ENCODE results near the gene LAYN. TPM values are rescaled to one million over a fixed set of nuclear protein-coding genes. Genes with fewer than 3 reads are reported as not detected.
A peak's percentile ranks its signal among the peaks of the same experiment; 100 is the strongest.

LAYN gene
- total RNA-seq, 1 experiment from 2014 or later, result not detected

DNA sequence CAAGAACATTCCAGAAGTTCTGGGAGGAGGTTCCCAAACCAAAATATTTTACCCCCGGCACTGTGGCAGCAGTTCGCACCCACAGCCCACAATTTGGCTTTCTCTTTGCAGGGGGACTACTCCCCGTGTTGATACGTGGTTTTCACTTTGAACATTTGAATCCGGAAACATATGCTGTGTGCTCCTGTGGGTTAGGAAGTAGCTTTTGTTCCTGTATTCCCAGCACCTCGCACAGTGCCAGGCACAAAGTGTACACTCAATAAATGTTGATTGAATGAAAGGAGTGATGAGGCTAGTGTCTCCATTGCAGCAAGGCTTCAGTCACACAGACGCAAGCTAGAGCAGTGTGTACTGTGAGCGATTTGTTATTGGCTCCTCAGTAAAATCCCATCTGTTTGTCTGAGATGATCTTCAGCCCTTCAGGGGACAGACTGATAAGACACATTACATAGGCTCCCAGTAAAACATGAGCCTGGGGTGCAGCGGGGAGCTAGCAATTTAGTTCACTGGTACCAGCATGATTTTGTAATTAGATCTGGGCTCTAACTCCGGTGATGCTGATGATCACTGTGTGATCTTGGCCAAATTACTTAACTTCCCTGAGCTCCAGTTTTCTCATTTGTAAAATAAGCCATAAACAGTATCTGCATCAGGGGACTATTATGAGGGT lies 2.2 kb downstream of the LAYN start:
- H3K27me3 ChIP-seq (ENCODE audit: low read length), result peaks cover 5% of the 10 kb centered on the region; the same call in 1 of the 2 replicates
- H3K4me2 ChIP-seq (ENCODE audit: low read depth, low read length, poor library complexity, severe bottlenecking), result no peak overlapping the region
- no peak overlapping the region for H3K27ac ChIP-seq (ENCODE audit: low read length)
- no peak overlapping the region for H3K9ac ChIP-seq (ENCODE audit: low read length)
- H3K9me3 ChIP-seq (ENCODE audit: low read length), result 0 out of 2 replicates have a peak, but pooled peaks cover 2% of the 10 kb centered on the region
- no peaks in the 10 kb centered on the region for H3K9me2 ChIP-seq (replicated peaks; ENCODE audit: insufficient read depth, low read length)
- no peaks in the 10 kb centered on the region for H3K79me2 ChIP-seq (ENCODE audit: low read length)
- no peaks in the 10 kb centered on the region for H4K20me1 ChIP-seq (ENCODE audit: insufficient read depth, low read depth, low read length)
- no peaks in the 10 kb centered on the region for H3K36me3 ChIP-seq (ENCODE audit: insufficient read depth, low read length)
- no peak overlapping the region for H2AFZ ChIP-seq (ENCODE audit: low read length)
- no peaks in the 10 kb centered on the region for H3K4me1 ChIP-seq (ENCODE audit: low read length)
- no peak for DNase-seq
- H3K4me3 ChIP-seq (ENCODE audit: low read length), result no peak overlapping the region

DNA sequence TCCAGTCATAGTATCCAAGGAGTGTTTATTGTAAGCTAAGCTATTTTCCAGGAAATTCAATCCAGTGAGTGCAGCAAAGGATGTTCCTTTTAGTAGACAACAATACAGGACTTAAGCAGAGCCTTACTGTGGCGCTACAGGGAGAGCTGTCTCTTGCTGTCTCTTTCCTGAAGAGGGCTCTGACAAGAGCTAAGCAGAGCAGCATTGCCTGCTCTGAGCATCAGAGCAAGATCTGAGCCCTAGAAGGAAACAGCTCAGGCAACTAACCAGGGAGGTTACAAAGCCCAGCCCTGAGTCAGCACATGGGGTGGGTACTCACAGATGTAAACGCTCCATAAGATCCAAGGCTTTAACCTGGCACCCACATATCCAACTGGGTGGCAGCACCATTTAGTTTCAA lies 8.0 kb downstream of the LAYN start:
- no peaks in the 10 kb centered on the region for H3K9me3 ChIP-seq (ENCODE audit: low read length)
- DNase-seq, result no peak
- peaks cover 11% of the 10 kb centered on the region for H3K4me1 ChIP-seq (ENCODE audit: low read length)
- no peak overlapping the region for H3K27ac ChIP-seq (ENCODE audit: low read length)
- peaks cover 5% of the 10 kb centered on the region; the same call in 1 of the 2 replicates for H3K27me3 ChIP-seq (ENCODE audit: low read length)
- no peaks in the 10 kb centered on the region for H3K36me3 ChIP-seq (ENCODE audit: insufficient read depth, low read length)
- no peak overlapping the region for H3K4me2 ChIP-seq (ENCODE audit: low read depth, low read length, poor library complexity, severe bottlenecking)
- no peak overlapping the region for H3K4me3 ChIP-seq (ENCODE audit: low read length)
- H4K20me1 ChIP-seq (ENCODE audit: insufficient read depth, low read depth, low read length), result no peaks in the 10 kb centered on the region
- H2AFZ ChIP-seq (ENCODE audit: low read length), result no peak overlapping the region
- no peak overlapping the region for H3K9ac ChIP-seq (ENCODE audit: low read length)
- no peaks in the 10 kb centered on the region for H3K79me2 ChIP-seq (ENCODE audit: low read length)
- no peaks in the 10 kb centered on the region for H3K9me2 ChIP-seq (replicated peaks; ENCODE audit: insufficient read depth, low read length)

DNA sequence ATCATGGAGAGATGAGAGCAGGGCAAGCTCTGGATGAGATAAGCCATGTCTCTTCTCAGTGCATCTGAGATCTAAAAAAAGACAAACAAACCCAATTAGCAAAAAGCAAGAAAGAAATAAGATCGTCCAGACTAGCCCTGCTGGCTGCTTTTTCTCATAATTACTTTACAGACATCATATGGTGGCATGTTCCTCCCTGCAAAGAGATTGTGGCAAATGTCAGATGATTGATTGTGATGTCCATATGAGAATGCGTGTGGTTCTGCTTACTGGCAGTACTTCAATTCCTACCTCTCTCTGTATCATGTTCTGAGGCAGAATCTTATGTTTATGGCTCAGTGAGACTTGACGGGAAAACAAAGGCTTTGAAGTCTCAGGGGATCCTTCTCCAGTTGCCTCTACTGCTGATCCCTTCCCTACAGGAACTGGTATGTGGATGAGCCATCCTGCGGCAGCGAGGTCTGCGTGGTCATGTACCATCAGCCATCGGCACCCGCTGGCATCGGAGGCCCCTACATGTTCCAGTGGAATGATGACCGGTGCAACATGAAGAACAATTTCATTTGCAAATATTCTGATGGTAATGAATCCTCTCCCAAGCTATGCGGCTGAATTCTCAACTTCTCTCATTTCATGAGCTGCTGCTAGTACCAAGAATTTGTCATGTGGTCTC lies 8.8 kb downstream of the LAYN start:
- DNase-seq, result no peak
- H3K27me3 ChIP-seq (ENCODE audit: low read length), result peaks cover 5% of the 10 kb centered on the region; the same call in 1 of the 2 replicates
- no peaks in the 10 kb centered on the region for H3K79me2 ChIP-seq (ENCODE audit: low read length)
- no peaks in the 10 kb centered on the region for H3K9me3 ChIP-seq (ENCODE audit: low read length)
- H3K36me3 ChIP-seq (ENCODE audit: insufficient read depth, low read length), result no peaks in the 10 kb centered on the region
- no peak overlapping the region for H3K27ac ChIP-seq (ENCODE audit: low read length)
- peaks cover 11% of the 10 kb centered on the region for H3K4me1 ChIP-seq (ENCODE audit: low read length)
- H3K9ac ChIP-seq (ENCODE audit: low read length), result no peak overlapping the region
- H4K20me1 ChIP-seq (ENCODE audit: insufficient read depth, low read depth, low read length), result no peaks in the 10 kb centered on the region
- no peaks in the 10 kb centered on the region for H3K9me2 ChIP-seq (replicated peaks; ENCODE audit: insufficient read depth, low read length)
- H3K4me3 ChIP-seq (ENCODE audit: low read length), result no peak overlapping the region
- no peak overlapping the region for H3K4me2 ChIP-seq (ENCODE audit: low read depth, low read length, poor library complexity, severe bottlenecking)
- H2AFZ ChIP-seq (ENCODE audit: low read length), result no peak overlapping the region

DNA sequence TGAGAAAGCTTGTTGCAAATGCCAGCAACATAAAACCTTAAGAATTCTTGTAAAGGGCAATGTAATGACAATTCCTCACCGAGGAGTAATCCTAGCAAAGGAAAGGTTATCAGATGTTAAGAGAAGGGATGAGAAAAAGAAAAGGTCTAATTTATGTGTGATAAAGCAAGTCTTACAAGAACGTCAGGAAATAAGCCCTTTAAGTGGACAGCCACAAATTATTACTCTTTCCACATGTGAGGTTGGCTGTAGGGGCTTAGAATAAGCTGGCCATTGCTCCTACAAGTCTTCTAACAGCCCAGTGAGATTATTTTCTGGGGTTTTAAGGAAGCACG lies 9.3 kb downstream of the LAYN start:
- no peak overlapping the region for H3K9ac ChIP-seq (ENCODE audit: low read length)
- H3K4me1 ChIP-seq (ENCODE audit: low read length), result peaks cover 11% of the 10 kb centered on the region
- H3K36me3 ChIP-seq (ENCODE audit: insufficient read depth, low read length), result no peaks in the 10 kb centered on the region
- peaks cover 5% of the 10 kb centered on the region; the same call in 1 of the 2 replicates for H3K27me3 ChIP-seq (ENCODE audit: low read length)
- H2AFZ ChIP-seq (ENCODE audit: low read length), result no peak overlapping the region
- no peak overlapping the region for H3K27ac ChIP-seq (ENCODE audit: low read length)
- DNase-seq, result no peak
- H3K4me2 ChIP-seq (ENCODE audit: low read depth, low read length, poor library complexity, severe bottlenecking), result no peak overlapping the region
- no peaks in the 10 kb centered on the region for H3K9me3 ChIP-seq (ENCODE audit: low read length)
- H4K20me1 ChIP-seq (ENCODE audit: insufficient read depth, low read depth, low read length), result no peaks in the 10 kb centered on the region
- H3K9me2 ChIP-seq (replicated peaks; ENCODE audit: insufficient read depth, low read length), result no peaks in the 10 kb centered on the region
- H3K79me2 ChIP-seq (ENCODE audit: low read length), result no peaks in the 10 kb centered on the region
- no peak overlapping the region for H3K4me3 ChIP-seq (ENCODE audit: low read length)

DNA sequence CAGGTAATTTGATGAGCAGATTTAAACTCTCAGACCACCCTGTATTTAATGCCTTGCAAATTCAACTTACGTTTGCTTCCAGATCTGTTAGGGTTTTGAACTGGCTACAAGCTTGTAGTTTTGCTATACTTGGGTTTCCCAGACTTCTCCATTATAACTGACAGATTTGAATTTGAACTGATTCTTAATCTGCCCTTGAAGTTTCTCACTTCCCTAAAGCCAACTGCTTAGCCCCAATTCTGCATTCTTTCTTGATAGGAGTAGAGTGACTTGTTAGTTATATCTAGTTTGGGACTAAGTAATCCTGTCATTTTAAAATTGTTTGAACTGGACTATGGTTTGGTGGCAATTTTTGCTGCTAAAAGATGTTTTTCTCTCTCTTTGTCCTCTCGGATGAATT lies 9.7 kb downstream of the LAYN start:
- no peaks in the 10 kb centered on the region for H4K20me1 ChIP-seq (ENCODE audit: insufficient read depth, low read depth, low read length)
- DNase-seq, result peak; percentile 88
- peaks cover 5% of the 10 kb centered on the region; the same call in 1 of the 2 replicates for H3K27me3 ChIP-seq (ENCODE audit: low read length)
- no peak overlapping the region for H3K4me2 ChIP-seq (ENCODE audit: low read depth, low read length, poor library complexity, severe bottlenecking)
- H3K4me3 ChIP-seq (ENCODE audit: low read length), result no peak overlapping the region
- no peak overlapping the region for H3K9ac ChIP-seq (ENCODE audit: low read length)
- H3K9me3 ChIP-seq (ENCODE audit: low read length), result no peaks in the 10 kb centered on the region
- peaks cover 11% of the 10 kb centered on the region for H3K4me1 ChIP-seq (ENCODE audit: low read length)
- no peaks in the 10 kb centered on the region for H3K9me2 ChIP-seq (replicated peaks; ENCODE audit: insufficient read depth, low read length)
- no peak overlapping the region for H2AFZ ChIP-seq (ENCODE audit: low read length)
- no peaks in the 10 kb centered on the region for H3K36me3 ChIP-seq (ENCODE audit: insufficient read depth, low read length)
- no peaks in the 10 kb centered on the region for H3K79me2 ChIP-seq (ENCODE audit: low read length)
- no peak overlapping the region for H3K27ac ChIP-seq (ENCODE audit: low read length)

DNA sequence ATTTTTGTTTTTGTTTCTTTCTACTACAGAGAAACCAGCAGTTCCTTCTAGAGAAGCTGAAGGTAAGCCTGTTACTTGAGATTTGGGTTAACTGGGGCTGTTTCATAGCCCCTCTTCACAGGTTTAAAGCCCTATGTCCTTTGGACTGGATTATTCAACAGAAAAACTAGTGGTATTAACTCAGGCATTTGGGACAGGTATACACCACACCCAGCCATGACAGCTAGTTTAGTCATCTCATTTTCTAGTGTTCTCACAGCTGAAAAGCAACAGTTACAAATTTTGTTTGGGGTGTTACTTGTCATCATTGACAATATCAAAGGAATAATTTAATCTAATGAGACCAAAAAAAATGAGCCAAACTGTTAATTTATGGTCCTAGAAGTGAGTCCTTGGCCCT lies 14.0 kb downstream of the LAYN start:
- Histone ChIP-seq H2AFZ (ENCODE audit: low read length) (no peak overlapping the region), H3K27me3 (ENCODE audit: low read length) (peaks cover 16% of the 10 kb centered on the region; the same call in 1 of the 2 replicates), H3K4me3 (ENCODE audit: low read length) (no peak overlapping the region), H3K36me3 (ENCODE audit: insufficient read depth, low read length) (no peaks in the 10 kb centered on the region; the same call in 1 of the 2 replicates), H3K4me2 (ENCODE audit: low read depth, low read length, poor library complexity, severe bottlenecking) (no peak overlapping the region), H3K9me2 (replicated peaks; ENCODE audit: insufficient read depth, low read length) (no peaks in the 10 kb centered on the region), H3K9me3 (ENCODE audit: low read length) (peaks cover 8% of the 10 kb centered on the region), H3K9ac (ENCODE audit: low read length) (no peak overlapping the region), H3K4me1 (ENCODE audit: low read length) (peaks cover 11% of the 10 kb centered on the region), H4K20me1 (ENCODE audit: insufficient read depth, low read depth, low read length) (no peaks in the 10 kb centered on the region), H3K27ac (ENCODE audit: low read length) (no peak overlapping the region), H3K79me2 (ENCODE audit: low read length) (no peaks in the 10 kb centered on the region)
- DNase-seq, result no peak

DNA sequence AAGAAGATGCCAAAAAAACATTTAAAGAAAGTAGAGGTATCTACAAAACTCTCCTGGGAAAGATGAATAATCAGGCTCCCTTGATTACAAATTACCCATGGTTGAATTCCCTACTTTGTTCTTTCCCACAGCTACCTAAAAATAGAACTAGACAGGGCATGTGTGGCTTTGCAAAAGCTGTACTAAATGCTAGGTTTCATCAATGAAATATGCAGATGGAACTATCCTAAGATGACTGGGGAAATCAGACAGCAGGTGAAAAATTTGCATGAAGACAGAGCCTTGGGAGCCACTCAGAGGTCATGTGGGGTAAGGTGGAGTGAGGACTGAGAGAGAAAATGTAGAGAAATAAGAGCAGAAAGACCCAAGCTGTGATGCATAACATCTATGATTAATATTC lies 14.7 kb downstream of the LAYN start:
- H2AFZ ChIP-seq (ENCODE audit: low read length), result no peak overlapping the region
- H3K27ac ChIP-seq (ENCODE audit: low read length), result no peak overlapping the region
- no peaks in the 10 kb centered on the region for H3K9me2 ChIP-seq (replicated peaks; ENCODE audit: insufficient read depth, low read length)
- peaks cover 16% of the 10 kb centered on the region; the same call in 1 of the 2 replicates for H3K27me3 ChIP-seq (ENCODE audit: low read length)
- H3K79me2 ChIP-seq (ENCODE audit: low read length), result no peaks in the 10 kb centered on the region
- no peak overlapping the region for H3K4me3 ChIP-seq (ENCODE audit: low read length)
- H3K4me1 ChIP-seq (ENCODE audit: low read length), result peaks cover 4% of the 10 kb centered on the region
- DNase-seq, result no peak
- peaks cover 8% of the 10 kb centered on the region for H3K9me3 ChIP-seq (ENCODE audit: low read length)
- H3K9ac ChIP-seq (ENCODE audit: low read length), result no peak overlapping the region
- H3K4me2 ChIP-seq (ENCODE audit: low read depth, low read length, poor library complexity, severe bottlenecking), result no peak overlapping the region
- no peaks in the 10 kb centered on the region; the same call in 1 of the 2 replicates for H3K36me3 ChIP-seq (ENCODE audit: insufficient read depth, low read length)
- H4K20me1 ChIP-seq (ENCODE audit: insufficient read depth, low read depth, low read length), result no peaks in the 10 kb centered on the region

DNA sequence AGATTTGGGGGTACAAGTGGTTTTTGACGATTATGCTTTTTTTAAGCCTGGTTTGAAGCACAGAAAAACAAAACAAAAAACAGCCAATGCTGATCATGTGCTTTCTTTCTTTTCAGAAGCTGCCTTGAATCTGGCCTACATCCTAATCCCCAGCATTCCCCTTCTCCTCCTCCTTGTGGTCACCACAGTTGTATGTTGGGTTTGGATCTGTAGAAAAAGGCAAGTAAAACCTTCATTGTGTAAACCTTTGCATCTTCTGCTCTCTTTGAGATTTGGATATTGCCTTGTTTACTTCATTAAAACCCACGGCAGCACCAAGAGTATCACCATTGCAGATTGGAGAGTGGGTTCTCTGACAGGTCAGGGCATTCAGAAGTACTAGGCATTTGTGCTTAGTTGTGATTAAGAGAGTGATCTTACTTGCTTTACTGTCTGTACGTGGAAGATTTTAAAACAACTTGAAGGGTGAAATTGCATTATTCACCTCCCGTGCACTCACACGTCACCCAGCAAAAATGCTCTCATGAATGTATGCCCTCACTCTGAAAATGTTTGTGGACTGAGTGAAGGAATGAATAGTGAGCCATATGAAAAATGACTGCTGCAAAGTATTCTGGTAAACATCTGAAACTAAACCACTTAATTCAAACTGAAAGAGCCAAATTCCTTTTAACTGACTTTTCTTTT lies 17.0 kb downstream of the LAYN start:
- H3K9me3 ChIP-seq (ENCODE audit: low read length), result peaks cover 8% of the 10 kb centered on the region
- no peak for DNase-seq
- H3K27me3 ChIP-seq (ENCODE audit: low read length), result peaks cover 10% of the 10 kb centered on the region; the same call in 1 of the 2 replicates
- no peaks in the 10 kb centered on the region for H3K9me2 ChIP-seq (replicated peaks; ENCODE audit: insufficient read depth, low read length)
- no peak overlapping the region for H3K27ac ChIP-seq (ENCODE audit: low read length)
- H3K4me2 ChIP-seq (ENCODE audit: low read depth, low read length, poor library complexity, severe bottlenecking), result no peak overlapping the region
- H2AFZ ChIP-seq (ENCODE audit: low read length), result no peak overlapping the region
- H3K4me1 ChIP-seq (ENCODE audit: low read length), result no peaks in the 10 kb centered on the region
- H4K20me1 ChIP-seq (ENCODE audit: insufficient read depth, low read depth, low read length), result no peaks in the 10 kb centered on the region
- no peaks in the 10 kb centered on the region; the same call in 1 of the 2 replicates for H3K36me3 ChIP-seq (ENCODE audit: insufficient read depth, low read length)
- no peak overlapping the region for H3K9ac ChIP-seq (ENCODE audit: low read length)
- H3K79me2 ChIP-seq (ENCODE audit: low read length), result no peaks in the 10 kb centered on the region
- no peak overlapping the region for H3K4me3 ChIP-seq (ENCODE audit: low read length)

Data from Karpas-422 (cell line).